ENCODE results near the gene NFATC2.

The NFATC2 gene

GRCh38 chr20:51513545-51513944, 29.0 kb downstream of the NFATC2 start:
- DNase-seq = peak; percentile 3

- no peak for DNase-seq
Measured at GRCh38 chr20:51512645-51513044, 29.9 kb downstream of the NFATC2 start.

GRCh38 chr20:51511861-51512619, 30.5 kb downstream of the NFATC2 start:
- DNase-seq = peak; percentile 7

GRCh38 chr20:51510936-51511605, 31.4 kb downstream of the NFATC2 start:
- DNase-seq = peak; percentile 11

- peak; percentile 35 for DNase-seq
Measured at GRCh38 chr20:51510169-51510568, 32.4 kb downstream of the NFATC2 start.

- no peak for DNase-seq
Measured at GRCh38 chr20:51509208-51509607, 33.3 kb downstream of the NFATC2 start.

- DNase-seq = no peak
Measured at GRCh38 chr20:51508780-51509179, 33.7 kb downstream of the NFATC2 start.

GRCh38 chr20:51508158-51508557, 34.4 kb downstream of the NFATC2 start:
- DNase-seq = no peak

- DNase-seq = peak; percentile 15
Measured at GRCh38 chr20:51507216-51508036, 35.1 kb downstream of the NFATC2 start.

GRCh38 chr20:51506527-51507215, 35.8 kb downstream of the NFATC2 start:
- peak; percentile 11 for DNase-seq

- peak; percentile 6 for DNase-seq
Measured at GRCh38 chr20:51505566-51505965, 37.0 kb downstream of the NFATC2 start.

GRCh38 chr20:51503376-51503775, 39.1 kb downstream of the NFATC2 start:
- peak; percentile 12 for DNase-seq

- DNase-seq = no peak
Measured at GRCh38 chr20:51500936-51501335, 41.6 kb downstream of the NFATC2 start.

- DNase-seq = no peak
Measured at GRCh38 chr20:51500311-51500710, 42.2 kb downstream of the NFATC2 start.

- no peak for DNase-seq
Measured at GRCh38 chr20:51498765-51499540, 43.6 kb downstream of the NFATC2 start.

- DNase-seq = peak; percentile 37
Measured at GRCh38 chr20:51497542-51498467, 44.7 kb downstream of the NFATC2 start.

GRCh38 chr20:51496964-51497363, 45.6 kb downstream of the NFATC2 start:
- no peak for DNase-seq

GRCh38 chr20:51495921-51496545, 46.5 kb downstream of the NFATC2 start:
- DNase-seq = no peak

GRCh38 chr20:51495291-51495690, 47.2 kb downstream of the NFATC2 start:
- no peak for DNase-seq
